DOHH2 (cell line): ENCODE measurements around the gene TUT1.

ENCODE experiments used
- EZH2phosphoT487 ChIP-seq: fragments of 200-600 bp; sonication (generic); IDR thresholded peaks from 2 replicates; pipeline ENCODE4 v1.6.1; 2017; ENCODE audit warnings: borderline replicate concordance, mild to moderate bottlenecking, antibody characterized with exemption, low read length, moderate library complexity, mixed read lengths
- TF ChIP-seq, protein P1 (sequence below): fragments of 200-600 bp; sonication (generic); IDR thresholded peaks from one replicate; pipeline ENCODE4 v1.5.1; 2014; ENCODE audit warnings: antibody characterized with exemption, mild to moderate bottlenecking, low read depth, low read length; ENCODE audit not compliant: poor library complexity, severe bottlenecking

DNA sequence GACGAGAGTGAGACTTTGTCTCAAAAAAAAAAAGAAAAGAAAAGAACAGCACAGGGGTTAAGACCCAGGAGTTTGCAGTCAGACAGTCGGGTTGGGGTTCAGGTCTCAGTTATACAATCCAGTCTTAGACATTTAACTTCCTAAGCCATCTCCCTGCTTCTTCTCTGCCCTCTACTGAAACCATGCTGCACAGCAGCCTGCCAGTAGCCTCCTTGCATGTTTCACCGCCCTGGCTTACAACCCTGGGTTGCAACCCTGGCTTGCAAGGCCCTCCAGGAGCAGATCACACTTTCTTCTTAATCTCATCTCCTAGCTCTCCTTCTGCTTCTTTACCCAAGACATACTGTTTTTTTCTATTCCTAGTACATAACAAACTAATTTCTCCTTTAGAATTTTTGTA lies 36.4 kb upstream of the TUT1 start:
- TF ChIP-seq, protein P1, sequence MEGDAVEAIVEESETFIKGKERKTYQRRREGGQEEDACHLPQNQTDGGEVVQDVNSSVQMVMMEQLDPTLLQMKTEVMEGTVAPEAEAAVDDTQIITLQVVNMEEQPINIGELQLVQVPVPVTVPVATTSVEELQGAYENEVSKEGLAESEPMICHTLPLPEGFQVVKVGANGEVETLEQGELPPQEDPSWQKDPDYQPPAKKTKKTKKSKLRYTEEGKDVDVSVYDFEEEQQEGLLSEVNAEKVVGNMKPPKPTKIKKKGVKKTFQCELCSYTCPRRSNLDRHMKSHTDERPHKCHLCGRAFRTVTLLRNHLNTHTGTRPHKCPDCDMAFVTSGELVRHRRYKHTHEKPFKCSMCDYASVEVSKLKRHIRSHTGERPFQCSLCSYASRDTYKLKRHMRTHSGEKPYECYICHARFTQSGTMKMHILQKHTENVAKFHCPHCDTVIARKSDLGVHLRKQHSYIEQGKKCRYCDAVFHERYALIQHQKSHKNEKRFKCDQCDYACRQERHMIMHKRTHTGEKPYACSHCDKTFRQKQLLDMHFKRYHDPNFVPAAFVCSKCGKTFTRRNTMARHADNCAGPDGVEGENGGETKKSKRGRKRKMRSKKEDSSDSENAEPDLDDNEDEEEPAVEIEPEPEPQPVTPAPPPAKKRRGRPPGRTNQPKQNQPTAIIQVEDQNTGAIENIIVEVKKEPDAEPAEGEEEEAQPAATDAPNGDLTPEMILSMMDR = no peak
- no peak for TF ChIP-seq EZH2phosphoT487
